Measurements from ENCODE around the gene CRAT. TPM values are rescaled to one million over a fixed set of nuclear protein-coding genes. Genes with fewer than 3 reads are reported as not detected.

CRAT gene
- polyA plus RNA-seq, 2 of the 4 experiments (the other 2 are of a cell fraction): 20.5 to 26.0 TPM

DNA sequence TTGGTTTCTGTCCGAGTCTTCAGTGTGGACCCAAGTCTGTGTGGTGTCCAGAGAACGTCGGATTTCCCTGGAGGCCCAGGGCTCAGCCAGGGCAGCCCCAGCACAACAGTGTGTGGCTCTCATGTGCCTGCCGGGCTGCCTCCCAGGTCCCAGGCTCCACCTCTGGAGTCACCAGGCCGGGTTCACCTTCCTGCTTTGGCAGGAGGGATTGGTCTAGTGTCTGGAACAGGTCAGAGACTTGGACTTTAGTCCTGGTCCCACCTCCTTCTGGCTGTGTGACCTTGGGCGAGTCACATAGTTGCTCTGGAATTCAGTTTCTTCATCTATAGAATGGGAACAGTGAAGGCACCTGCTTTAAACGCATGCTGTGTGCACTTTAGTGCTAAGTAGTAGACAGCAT is 26.5 kb downstream of the CRAT start:
- no peak for TF ChIP-seq BHLHE40 (IDR thresholded peaks at IDR 0.05; ENCODE audit: low read depth, low read length)
- ChIA-PET CTCF (interaction anchor here (0.6 kb wide), 1 partner anchor 323 kb away, joined by 3 read pairs; no protein-coding TSS in a partner anchor), POLR2A (no interaction called here)
- WGBS (ENCODE audit: missing lambda C conversion rate): 74% methylated on average over 7 of the region's 7 CpGs
- no peak overlapping the region for H3K4me3 ChIP-seq
- DNase-seq (ENCODE audit: low read depth in 1 of 2, low spot score in 1 of 2) (no peak), ATAC-seq (no peak), FAIRE-seq (no peak)
- H3K4me1 ChIP-seq: peaks cover 14% of the 10 kb centered on the region; the same call in 2 of the 3 replicates
- H3K9me3 ChIP-seq: no peaks in the 10 kb centered on the region
- H3K27ac ChIP-seq: no peak overlapping the region
- H3K4me2 ChIP-seq: no peak overlapping the region

DNA sequence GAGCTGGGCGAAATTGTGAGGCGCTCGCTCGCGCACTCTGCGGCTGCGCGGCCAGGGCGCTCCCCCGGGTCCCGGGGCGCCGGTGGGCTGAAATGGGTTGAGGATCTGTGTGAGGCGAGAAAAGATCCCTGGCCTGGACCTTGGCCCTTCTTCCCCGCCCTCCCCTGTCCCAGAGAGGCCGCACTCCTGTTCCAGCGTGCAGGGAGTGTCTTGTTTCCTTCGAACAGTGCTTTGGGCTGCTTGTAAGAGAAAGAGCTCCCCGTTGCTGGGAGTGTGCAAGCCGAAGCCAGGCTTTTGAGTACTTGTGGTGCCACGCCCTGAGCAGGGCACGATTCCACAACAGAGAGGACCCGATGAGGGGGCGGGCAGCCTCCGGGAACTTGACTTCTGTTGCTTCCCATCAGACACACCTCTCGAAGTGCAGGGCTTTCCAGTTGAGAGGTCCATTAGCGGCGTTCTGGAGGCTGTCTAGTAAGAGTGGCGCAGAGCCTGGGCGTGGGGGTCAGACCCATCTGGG is 29.1 kb downstream of the CRAT start:
- FAIRE-seq (no peak), ATAC-seq (no peak; a peak in 1 of 6 replicates), DNase-seq (ENCODE audit: low read depth in 1 of 2, low spot score in 1 of 2) (peak in 1 of 2 experiments; percentile 93)
- WGBS (ENCODE audit: missing lambda C conversion rate): 6% methylated on average over 9 of the region's 30 CpGs
- Histone ChIP-seq H3K4me1 (peaks cover 18% of the 10 kb centered on the region; the same call in 2 of the 3 replicates), H3K9me3 (no peaks in the 10 kb centered on the region), H3K27ac (peak overlapping the region; percentile 90 to 94), H3K4me3 (peak overlapping the region; percentile 78), H3K4me2 (peak overlapping the region; percentile 99)
- CTCF ChIA-PET: interaction anchor here (1.3 to 1.9 kb wide), 3 partner anchors 14 to 76 kb away, joined by 4 to 9 read pairs (median 8); no protein-coding TSS in a partner anchor
- POLR2A ChIA-PET: interaction anchor here (0.6 to 1.9 kb wide), 10 partner anchors 8 to 545 kb away, joined by 3 to 8 read pairs (median 5); partner anchors contain the start of genes MIGA2 and NTMT1
- TF ChIP-seq KDM5A (IDR thresholded peaks at IDR 0.05) (0 out of 2 replicates have a peak, but pooled peaks have one; percentile 0), PHF8 (IDR thresholded peaks at IDR 0.05; ENCODE audit: borderline replicate concordance, low read depth) (peak; percentile 6; the same call in 1 of the 2 replicates)
- TF ChIP-seq, protein P1, sequence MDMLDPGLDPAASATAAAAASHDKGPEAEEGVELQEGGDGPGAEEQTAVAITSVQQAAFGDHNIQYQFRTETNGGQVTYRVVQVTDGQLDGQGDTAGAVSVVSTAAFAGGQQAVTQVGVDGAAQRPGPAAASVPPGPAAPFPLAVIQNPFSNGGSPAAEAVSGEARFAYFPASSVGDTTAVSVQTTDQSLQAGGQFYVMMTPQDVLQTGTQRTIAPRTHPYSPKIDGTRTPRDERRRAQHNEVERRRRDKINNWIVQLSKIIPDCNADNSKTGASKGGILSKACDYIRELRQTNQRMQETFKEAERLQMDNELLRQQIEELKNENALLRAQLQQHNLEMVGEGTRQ (IDR thresholded peaks at IDR 0.05): no peak

DNA sequence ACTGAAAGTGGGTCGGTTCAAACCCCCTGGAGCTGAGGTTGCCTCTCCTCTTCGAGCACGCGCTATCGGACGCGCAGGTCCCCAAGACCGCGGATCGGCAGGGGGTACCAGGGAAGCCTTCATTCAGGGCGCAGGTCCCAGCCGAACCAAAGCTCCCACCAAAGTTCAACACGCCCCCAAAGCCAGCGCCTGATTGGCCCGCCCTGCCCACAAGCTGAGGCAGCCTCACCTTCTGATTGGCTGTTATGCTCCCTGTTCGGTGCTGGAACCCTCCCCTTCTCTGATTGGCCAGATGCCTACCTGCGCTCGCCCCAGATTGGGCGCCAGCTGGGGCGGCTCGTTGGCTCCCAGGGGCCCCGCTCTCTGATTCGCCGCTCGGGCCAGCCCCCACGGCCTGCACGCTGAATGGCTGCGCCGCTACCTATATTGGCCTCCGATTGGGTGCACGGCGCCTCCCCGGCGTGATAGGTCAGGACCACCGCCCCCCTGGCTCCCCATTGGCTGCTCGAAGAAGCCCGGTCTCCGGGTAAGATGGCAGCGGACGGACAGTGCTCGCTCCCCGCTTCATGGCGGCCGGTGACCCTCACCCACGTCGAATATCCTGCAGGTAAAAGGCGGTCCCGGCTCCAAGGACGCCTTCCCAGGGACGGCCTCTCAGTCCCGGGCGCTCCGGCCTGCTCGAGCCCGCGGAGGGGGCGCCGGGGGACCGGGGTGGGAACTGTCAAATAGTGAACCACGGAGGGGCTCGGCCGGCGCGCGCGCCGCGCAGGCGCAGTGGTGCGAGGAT is 29.8 kb downstream of the CRAT start, which contains the start of gene DOLPP1:
Gene DOLPP1, plus strand, starts transcription at position 511 of the 787 bp plus-strand sequence. Its CDS starts 21 bp downstream, at position 532.
- peak; percentile 96 to 98 for ATAC-seq
- TF ChIP-seq RARB (CRISPR knock-in tag; IDR thresholded peaks at IDR 0.05) (no peak; the same call in 1 of the 2 replicates), NPAS2 (CRISPR knock-in tag; IDR thresholded peaks at IDR 0.05; ENCODE audit: borderline replicate concordance) (peak; percentile 92), HOXB13 (CRISPR knock-in tag; IDR thresholded peaks at IDR 0.05; ENCODE audit: low read depth) (peak; percentile 99), RNF2 (IDR thresholded peaks at IDR 0.05; ENCODE audit: borderline replicate concordance, low read depth) (no peak), BHLHE40 (IDR thresholded peaks at IDR 0.05; ENCODE audit: low read depth, low read length) (no peak), POLR2AphosphoS2 (conservative IDR thresholded peaks at IDR 0.05; ENCODE audit: low read length) (no peak), FOSB (CRISPR knock-in tag; IDR thresholded peaks at IDR 0.05) (no peak), MYC (IDR thresholded peaks at IDR 0.05; ENCODE audit: borderline replicate concordance, low read length) (no peak), FOXS1 (CRISPR knock-in tag; IDR thresholded peaks at IDR 0.05) (peak; percentile 99), NR3C1 (IDR thresholded peaks at IDR 0.05) (no peak), MAFK (IDR thresholded peaks at IDR 0.05; ENCODE audit: partially characterized antibody) (no peak), FOSL2 (IDR thresholded peaks at IDR 0.05) (no peak), FOSL2 (CRISPR knock-in tag; IDR thresholded peaks at IDR 0.05) (peak; percentile 49; the same call in 1 of the 2 replicates), RAD21 (conservative IDR thresholded peaks at IDR 0.05 in 1 of 2, IDR thresholded peaks at IDR 0.05 in 1 of 2) (no peak), CBX8 (IDR thresholded peaks at IDR 0.05) (no peak), ESRRA (IDR thresholded peaks at IDR 0.05; ENCODE audit: borderline replicate concordance, low read length) (no peak), CBX2 (IDR thresholded peaks at IDR 0.05; ENCODE audit: borderline replicate concordance, low read depth) (no peak), TP53 (CRISPR knock-in tag; IDR thresholded peaks at IDR 0.05) (peak; percentile 98; the same call in 1 of the 2 replicates), CHD4 (IDR thresholded peaks at IDR 0.05; ENCODE audit: borderline replicate concordance) (no peak), RFX5 (IDR thresholded peaks at IDR 0.05) (peak; percentile 95), EHMT2 (IDR thresholded peaks at IDR 0.05; ENCODE audit: low read depth) (no peak)
- TF ChIP-seq, protein P2, sequence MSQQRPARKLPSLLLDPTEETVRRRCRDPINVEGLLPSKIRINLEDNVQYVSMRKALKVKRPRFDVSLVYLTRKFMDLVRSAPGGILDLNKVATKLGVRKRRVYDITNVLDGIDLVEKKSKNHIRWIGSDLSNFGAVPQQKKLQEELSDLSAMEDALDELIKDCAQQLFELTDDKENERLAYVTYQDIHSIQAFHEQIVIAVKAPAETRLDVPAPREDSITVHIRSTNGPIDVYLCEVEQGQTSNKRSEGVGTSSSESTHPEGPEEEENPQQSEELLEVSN (IDR thresholded peaks at IDR 0.05; ENCODE audit: borderline replicate concordance, low read depth): 0 out of 2 replicates have a peak, but pooled peaks have one; percentile 38
- TF ChIP-seq, protein P3, sequence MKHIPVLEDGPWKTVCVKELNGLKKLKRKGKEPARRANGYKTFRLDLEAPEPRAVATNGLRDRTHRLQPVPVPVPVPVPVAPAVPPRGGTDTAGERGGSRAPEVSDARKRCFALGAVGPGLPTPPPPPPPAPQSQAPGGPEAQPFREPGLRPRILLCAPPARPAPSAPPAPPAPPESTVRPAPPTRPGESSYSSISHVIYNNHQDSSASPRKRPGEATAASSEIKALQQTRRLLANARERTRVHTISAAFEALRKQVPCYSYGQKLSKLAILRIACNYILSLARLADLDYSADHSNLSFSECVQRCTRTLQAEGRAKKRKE (CRISPR knock-in tag; IDR thresholded peaks at IDR 0.05; ENCODE audit: low read depth): peak; percentile 99
- TF ChIP-seq, protein P4, sequence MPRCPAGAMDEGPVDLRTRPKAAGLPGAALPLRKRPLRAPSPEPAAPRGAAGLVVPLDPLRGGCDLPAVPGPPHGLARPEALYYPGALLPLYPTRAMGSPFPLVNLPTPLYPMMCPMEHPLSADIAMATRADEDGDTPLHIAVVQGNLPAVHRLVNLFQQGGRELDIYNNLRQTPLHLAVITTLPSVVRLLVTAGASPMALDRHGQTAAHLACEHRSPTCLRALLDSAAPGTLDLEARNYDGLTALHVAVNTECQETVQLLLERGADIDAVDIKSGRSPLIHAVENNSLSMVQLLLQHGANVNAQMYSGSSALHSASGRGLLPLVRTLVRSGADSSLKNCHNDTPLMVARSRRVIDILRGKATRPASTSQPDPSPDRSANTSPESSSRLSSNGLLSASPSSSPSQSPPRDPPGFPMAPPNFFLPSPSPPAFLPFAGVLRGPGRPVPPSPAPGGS (IDR thresholded peaks at IDR 0.05): no peak
- TF ChIP-seq, protein P5, sequence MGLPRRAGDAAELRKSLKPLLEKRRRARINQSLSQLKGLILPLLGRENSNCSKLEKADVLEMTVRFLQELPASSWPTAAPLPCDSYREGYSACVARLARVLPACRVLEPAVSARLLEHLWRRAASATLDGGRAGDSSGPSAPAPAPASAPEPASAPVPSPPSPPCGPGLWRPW (IDR thresholded peaks at IDR 0.05): no peak

More for the DNA sequence above, 29.8 kb downstream of the CRAT start, which contains the start of gene DOLPP1:
- ChIA-PET POLR2A (interaction anchor here (0.6 to 1.9 kb wide), 12 partner anchors 9 to 545 kb away, joined by 3 to 8 read pairs (median 4); partner anchors contain the start of genes MIGA2, NTMT1 and SH3GLB2), CTCF (interaction anchor here (0.6 to 1.9 kb wide), 5 partner anchors 14 to 302 kb away, joined by 3 to 9 read pairs (median 4); no protein-coding TSS in a partner anchor)
- FAIRE-seq (no peak), DNase-seq (ENCODE audit: low read depth in 1 of 2, low spot score in 1 of 2) (peak; percentile 99 to 100)
- H3K27ac ChIP-seq: peak within 1 kb of the TSS; percentile 90 to 94
- WGBS (ENCODE audit: missing lambda C conversion rate): 1% methylated on average over 22 of the region's 70 CpGs
- H3K4me3 ChIP-seq: peak within 1 kb of the TSS; percentile 78
- no peaks in the 10 kb centered on the region for H3K9me3 ChIP-seq
- H3K4me2 ChIP-seq: peak within 1 kb of the TSS; percentile 99
- peaks cover 18% of the 10 kb centered on the region; the same call in 2 of the 3 replicates for H3K4me1 ChIP-seq

Data from A549 (cell line).